ENCODE measurements around the gene GAGE13. TPM values are rescaled to one million over a fixed set of nuclear protein-coding genes. Genes with fewer than 3 reads are reported as not detected.
"Not testable (repeated sequence)": the region's sequence is repeated elsewhere in the genome, so short reads cannot be mapped to it uniquely, and the experiment has no call there.

GAGE13 gene
- total and polyA plus RNA-seq, 5 donors from 2014 or later, result not detected

GRCh38 chrX:49291615-49292337, 39.6 kb upstream of the GAGE13 start:
- Mint-ChIP-seq H3K4me1 (peaks cover 9 to 75% (median 22%) of the 10 kb centered on the region in 4 donors), H3K27me3 (no peaks in the 10 kb centered on the region), H3K36me3 (no peaks in the 10 kb centered on the region), H3K27ac (peak overlapping the region; percentile 79 to 93 (median 92)), H3K9me3 (no peaks in the 10 kb centered on the region), H3K4me3 (peak overlapping the region; percentile 54 to 73 (median 65))
- peak overlapping the region; percentile 14 for H3K27ac ChIP-seq (ENCODE audit: insufficient read depth, low read length, poor library complexity, severe bottlenecking)
- H3K27me3 ChIP-seq (ENCODE audit: control insufficient read depth, insufficient read depth, low read length), result no peaks in the 10 kb centered on the region
- H3K36me3 ChIP-seq (ENCODE audit: control insufficient read depth, insufficient read depth, low read length), result no peaks in the 10 kb centered on the region
- peak; percentile 73 to 77 for ATAC-seq (ENCODE audit: low read depth in 2 of 2)
- no peak overlapping the region for H3K4me3 ChIP-seq (ENCODE audit: low read depth, low read length)
- H3K4me1 ChIP-seq (ENCODE audit: control insufficient read depth, insufficient read depth, low read length, poor library complexity, severe bottlenecking), result peaks cover 32% of the 10 kb centered on the region
- H3K9me3 ChIP-seq (ENCODE audit: control insufficient read depth in 2 of 2, low read length in 2 of 2), result no peaks in the 10 kb centered on the region
- DNase-seq, result peak; percentile 42 to 71 (median 54)

- no peaks in the 10 kb centered on the region for H3K27me3 ChIP-seq (ENCODE audit: control insufficient read depth, insufficient read depth, low read length)
- peaks cover 29% of the 10 kb centered on the region for H3K4me1 ChIP-seq (ENCODE audit: control insufficient read depth, insufficient read depth, low read length, poor library complexity, severe bottlenecking)
- Mint-ChIP-seq H3K27me3 (no peaks in the 10 kb centered on the region), H3K27ac (peak overlapping the region; percentile 6 to 93 (median 92)), H3K4me3 (peak overlapping the region in 2 of 4 donors; percentile 66 to 73), H3K9me3 (no peaks in the 10 kb centered on the region), H3K4me1 (peaks cover 9 to 70% (median 19%) of the 10 kb centered on the region in 4 donors), H3K36me3 (no peaks in the 10 kb centered on the region)
- no peak overlapping the region for H3K27ac ChIP-seq (ENCODE audit: insufficient read depth, low read length, poor library complexity, severe bottlenecking)
- H3K36me3 ChIP-seq (ENCODE audit: control insufficient read depth, insufficient read depth, low read length), result no peaks in the 10 kb centered on the region
- no peak for DNase-seq
- no peak overlapping the region for H3K4me3 ChIP-seq (ENCODE audit: low read depth, low read length)
- no peaks in the 10 kb centered on the region for H3K9me3 ChIP-seq (ENCODE audit: control insufficient read depth in 2 of 2, low read length in 2 of 2)
- ATAC-seq (ENCODE audit: low read depth in 2 of 2), result no peak
Observed at GRCh38 chrX:49292400-49293362, 38.7 kb upstream of the GAGE13 start.

- H3K36me3 ChIP-seq (ENCODE audit: control insufficient read depth, insufficient read depth, low read length); DNase-seq; H3K27ac Mint-ChIP-seq; H3K27me3 Mint-ChIP-seq; H3K4me3 ChIP-seq (ENCODE audit: low read depth, low read length); H3K4me1 ChIP-seq (ENCODE audit: control insufficient read depth, insufficient read depth, low read length, poor library complexity, severe bottlenecking); H3K27ac ChIP-seq (ENCODE audit: insufficient read depth, low read length, poor library complexity, severe bottlenecking); ATAC-seq (ENCODE audit: low read depth in 2 of 2); H3K27me3 ChIP-seq (ENCODE audit: control insufficient read depth, insufficient read depth, low read length); H3K36me3 Mint-ChIP-seq; H3K9me3 Mint-ChIP-seq; H3K9me3 ChIP-seq (ENCODE audit: control insufficient read depth in 2 of 2, low read length in 2 of 2); H3K4me3 Mint-ChIP-seq: not testable (repeated sequence)
- H3K4me1 Mint-ChIP-seq, result peaks cover 0 to 38% (median 6%) of the 10 kb centered on the region in 4 donors
Observed at GRCh38 chrX:49299293-49299692, 32.1 kb upstream of the GAGE13 start.

- no peak overlapping the region for H3K27ac Mint-ChIP-seq
Observed at GRCh38 chrX:49300703-49301102, 30.7 kb upstream of the GAGE13 start.

GRCh38 chrX:49303346-49303745, 28.0 kb upstream of the GAGE13 start, which contains the start of gene GAGE10:
GAGE10 (plus strand) TSS chrX:49303646; CDS start chrX:49304860, 1,214 bp downstream.
- H3K27me3 Mint-ChIP-seq, result no peaks in the 10 kb centered on the region
- Histone ChIP-seq H3K27ac (ENCODE audit: insufficient read depth, low read length, poor library complexity, severe bottlenecking) (no peak within 1 kb of the TSS), H3K27me3 (ENCODE audit: control insufficient read depth, insufficient read depth, low read length) (no peaks in the 10 kb centered on the region), H3K4me1 (ENCODE audit: control insufficient read depth, insufficient read depth, low read length, poor library complexity, severe bottlenecking) (no peaks in the 10 kb centered on the region), H3K36me3 (ENCODE audit: control insufficient read depth, insufficient read depth, low read length) (no peaks in the 10 kb centered on the region), H3K4me3 (ENCODE audit: low read depth, low read length) (no peak within 1 kb of the TSS), H3K9me3 (ENCODE audit: control insufficient read depth in 2 of 2, low read length in 2 of 2) (no peaks in the 10 kb centered on the region)
- no peaks in the 10 kb centered on the region for H3K9me3 Mint-ChIP-seq
- no peak within 1 kb of the TSS for H3K27ac Mint-ChIP-seq
- peak within 1 kb of the TSS in 2 of 4 donors; percentile 38 to 63 for H3K4me3 Mint-ChIP-seq
- H3K36me3 Mint-ChIP-seq, result no peaks in the 10 kb centered on the region
- no peak for DNase-seq
- peaks cover 0 to 23% (median 1%) of the 10 kb centered on the region in 4 donors for H3K4me1 Mint-ChIP-seq
- ATAC-seq (ENCODE audit: low read depth in 2 of 2), result no peak

More at GRCh38 chrX:49300703-49301102, 30.7 kb upstream of the GAGE13 start:
- no peak for ATAC-seq (ENCODE audit: low read depth in 2 of 2)
- Histone ChIP-seq H3K36me3 (ENCODE audit: control insufficient read depth, insufficient read depth, low read length) (no peaks in the 10 kb centered on the region), H3K27me3 (ENCODE audit: control insufficient read depth, insufficient read depth, low read length) (no peaks in the 10 kb centered on the region), H3K4me1 (ENCODE audit: control insufficient read depth, insufficient read depth, low read length, poor library complexity, severe bottlenecking) (no peaks in the 10 kb centered on the region), H3K27ac (ENCODE audit: insufficient read depth, low read length, poor library complexity, severe bottlenecking) (no peak overlapping the region), H3K9me3 (ENCODE audit: control insufficient read depth in 2 of 2, low read length in 2 of 2) (no peaks in the 10 kb centered on the region), H3K4me3 (ENCODE audit: low read depth, low read length) (no peak overlapping the region)
- Mint-ChIP-seq H3K36me3 (no peaks in the 10 kb centered on the region), H3K4me1 (peaks cover 0 to 33% (median 5%) of the 10 kb centered on the region in 4 donors), H3K4me3 (no peak overlapping the region), H3K27me3 (no peaks in the 10 kb centered on the region), H3K9me3 (no peaks in the 10 kb centered on the region)
- no peak for DNase-seq

- not testable (repeated sequence) for H3K4me3 ChIP-seq (ENCODE audit: low read depth, low read length); ATAC-seq (ENCODE audit: low read depth in 2 of 2); H3K4me1 ChIP-seq (ENCODE audit: control insufficient read depth, insufficient read depth, low read length, poor library complexity, severe bottlenecking); H3K36me3 ChIP-seq (ENCODE audit: control insufficient read depth, insufficient read depth, low read length); H3K27ac ChIP-seq (ENCODE audit: insufficient read depth, low read length, poor library complexity, severe bottlenecking); H3K27me3 Mint-ChIP-seq; H3K27me3 ChIP-seq (ENCODE audit: control insufficient read depth, insufficient read depth, low read length); DNase-seq; H3K9me3 ChIP-seq (ENCODE audit: control insufficient read depth in 2 of 2, low read length in 2 of 2); H3K36me3 Mint-ChIP-seq; H3K9me3 Mint-ChIP-seq
- peak overlapping the region; percentile 11 to 100 (median 97) for H3K27ac Mint-ChIP-seq
- H3K4me3 Mint-ChIP-seq, result peak overlapping the region in 3 of 4 donors; percentile 4 to 87 (median 21)
- H3K4me1 Mint-ChIP-seq, result peaks cover 10 to 34% (median 16%) of the 10 kb centered on the region in 4 donors
Observed at GRCh38 chrX:49307775-49308174, 23.6 kb upstream of the GAGE13 start.

GRCh38 chrX:49308604-49309269, 22.6 kb upstream of the GAGE13 start:
- H3K4me3 Mint-ChIP-seq, result peak overlapping the region; percentile 65 to 89 (median 87)
- Histone ChIP-seq H3K9me3 (ENCODE audit: control insufficient read depth in 2 of 2, low read length in 2 of 2) (no peaks in the 10 kb centered on the region), H3K27me3 (ENCODE audit: control insufficient read depth, insufficient read depth, low read length) (no peaks in the 10 kb centered on the region), H3K4me3 (ENCODE audit: low read depth, low read length) (peak overlapping the region; percentile 83), H3K4me1 (ENCODE audit: control insufficient read depth, insufficient read depth, low read length, poor library complexity, severe bottlenecking) (peaks cover 9% of the 10 kb centered on the region), H3K27ac (ENCODE audit: insufficient read depth, low read length, poor library complexity, severe bottlenecking) (peak overlapping the region; percentile 74), H3K36me3 (ENCODE audit: control insufficient read depth, insufficient read depth, low read length) (no peaks in the 10 kb centered on the region)
- H3K36me3 Mint-ChIP-seq, result no peaks in the 10 kb centered on the region
- H3K4me1 Mint-ChIP-seq, result peaks cover 10 to 29% (median 16%) of the 10 kb centered on the region in 4 donors
- no peaks in the 10 kb centered on the region for H3K9me3 Mint-ChIP-seq
- ATAC-seq (ENCODE audit: low read depth in 2 of 2) (peak; percentile 50 to 53), DNase-seq (peak in 1 of 3 donors; percentile 45)
- H3K27ac Mint-ChIP-seq, result peak overlapping the region; percentile 97 to 100 (median 97)
- no peaks in the 10 kb centered on the region for H3K27me3 Mint-ChIP-seq

Measured in CD4-positive, CD25-positive, alpha-beta regulatory T cell (primary cell).